Breast epithelium (tissue), 4 donors: ENCODE results near the gene PDIA5. TPM values are rescaled to one million over a fixed set of nuclear protein-coding genes. Genes with fewer than 3 reads are reported as not detected.

Source experiments
- DNase-seq, 2 donors: peaks; one replicate each; pipeline ENCODE4 v3.0.0-alpha.2; 2019; ENCODE audit warnings: low spot score in 2 of 2
- H3K27ac ChIP-seq, 2 donors: fragments of 200-600 bp; sonication (generic) in 1 of 2; one replicate each; pipeline ENCODE4 v1.5.1; 2016 to 2019; ENCODE audit warnings: mild to moderate bottlenecking in 1 of 2
- H3K27me3 ChIP-seq, 2 donors: fragments of 200-600 bp; sonication (generic) in 1 of 2; one replicate each; pipeline versions ENCODE4 v1.5.1 to v1.6.0; 2017 to 2019; ENCODE audit warnings: control low read depth in 1 of 2, mild to moderate bottlenecking in 1 of 2
- H3K36me3 ChIP-seq: fragments of 200-600 bp; one replicate; pipeline ENCODE4 v1.5.1; 2019
- H3K4me1 ChIP-seq, 2 donors: fragments of 200-600 bp; sonication (generic); one replicate each; pipeline ENCODE4 v1.5.1; 2016 to 2019; ENCODE audit warnings: control low read depth in 1 of 2
- H3K4me3 ChIP-seq, 3 donors: fragments of 200-600 bp; sonication (generic); 1 replicate in 2 of 3; 2 replicates in 1 of 3; pipeline ENCODE4 v1.5.1; 2016 to 2019; ENCODE audit warnings: mild to moderate bottlenecking in 3 of 3, moderate library complexity in 2 of 3
- H3K9me3 ChIP-seq, 2 donors: fragments of 200-600 bp; sonication (generic) in 1 of 2; one replicate each; pipeline ENCODE4 v1.5.1; 2016 to 2019; ENCODE audit warnings: control low read depth in 1 of 2
- POLR2A ChIP-seq: fragments of 450-650 bp; IDR thresholded peaks from one replicate; pipeline ENCODE4 v1.6.1; 2016; ENCODE audit warnings: antibody characterized with exemption, mild to moderate bottlenecking, moderate library complexity
- POLR2AphosphoS5 ChIP-seq, 3 donors: sonication (generic); formaldehyde crosslinking; IDR thresholded peaks; one replicate each; pipeline ENCODE4 v1.6.1; 2017; ENCODE audit warnings: antibody characterized with exemption in 3 of 3
- intact Hi-C: fragments of 100-400 bp; cut with DNase I; formaldehyde crosslinking; loops from one replicate; pipeline ENCODE4 v1.15.1; 2023; ENCODE audit warnings: low total_unique reads
- total RNA-seq, 3 donors: library from RNA; depleted of rRNA; stranded (reverse); fragments of >200 nt; gene quantifications; one replicate each; pipeline ENCODE4 v1.1.0, GENCODE V29; 2016
- TF ChIP-seq, protein P1 (sequence below), 3 donors: fragments of 450-650 bp; IDR thresholded peaks; one replicate each; pipeline ENCODE4 v1.5.1; 2016 to 2017; ENCODE audit warnings: antibody characterized with exemption in 3 of 3, mild to moderate bottlenecking in 3 of 3, moderate library complexity in 3 of 3

PDIA5 gene
- total RNA-seq, 3 donors from 2014 or later, result 10.7 to 26.5 (median 11.0) TPM

DNA sequence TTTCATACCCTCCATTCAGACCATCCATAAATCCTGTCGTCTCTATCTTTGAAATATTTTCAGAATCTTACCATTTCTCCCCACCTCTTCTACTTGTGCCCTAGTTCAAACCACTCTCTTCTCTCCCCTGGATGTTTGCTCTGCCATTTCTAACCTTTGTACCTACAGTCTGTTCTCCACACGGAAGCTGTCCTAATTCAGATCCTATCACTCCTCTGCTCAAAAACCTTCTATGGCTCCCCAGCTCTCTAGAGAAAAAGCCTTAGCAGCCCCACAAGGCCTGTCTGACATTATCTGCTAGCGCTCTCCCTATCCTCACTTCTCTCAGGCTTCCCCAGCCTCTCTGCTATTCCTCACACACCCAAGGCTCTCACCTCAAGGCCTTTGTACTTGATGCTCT is 34.8 kb upstream of the PDIA5 start:
- Histone ChIP-seq H3K27ac (no peak overlapping the region), H3K27me3 (peaks cover 3 to 20% of the 10 kb centered on the region in 2 donors), H3K36me3 (no peaks in the 10 kb centered on the region), H3K4me1 (peaks cover 3 to 4% of the 10 kb centered on the region in 2 donors), H3K4me3 (no peak overlapping the region), H3K9me3 (no peaks in the 10 kb centered on the region)
- intact Hi-C loops, result loop anchor here (10.0 kb wide), 1 partner anchor 387 kb away; no protein-coding TSS in a partner anchor
- no peak for DNase-seq
- no peak for TF ChIP-seq POLR2A
- TF ChIP-seq, protein P1, sequence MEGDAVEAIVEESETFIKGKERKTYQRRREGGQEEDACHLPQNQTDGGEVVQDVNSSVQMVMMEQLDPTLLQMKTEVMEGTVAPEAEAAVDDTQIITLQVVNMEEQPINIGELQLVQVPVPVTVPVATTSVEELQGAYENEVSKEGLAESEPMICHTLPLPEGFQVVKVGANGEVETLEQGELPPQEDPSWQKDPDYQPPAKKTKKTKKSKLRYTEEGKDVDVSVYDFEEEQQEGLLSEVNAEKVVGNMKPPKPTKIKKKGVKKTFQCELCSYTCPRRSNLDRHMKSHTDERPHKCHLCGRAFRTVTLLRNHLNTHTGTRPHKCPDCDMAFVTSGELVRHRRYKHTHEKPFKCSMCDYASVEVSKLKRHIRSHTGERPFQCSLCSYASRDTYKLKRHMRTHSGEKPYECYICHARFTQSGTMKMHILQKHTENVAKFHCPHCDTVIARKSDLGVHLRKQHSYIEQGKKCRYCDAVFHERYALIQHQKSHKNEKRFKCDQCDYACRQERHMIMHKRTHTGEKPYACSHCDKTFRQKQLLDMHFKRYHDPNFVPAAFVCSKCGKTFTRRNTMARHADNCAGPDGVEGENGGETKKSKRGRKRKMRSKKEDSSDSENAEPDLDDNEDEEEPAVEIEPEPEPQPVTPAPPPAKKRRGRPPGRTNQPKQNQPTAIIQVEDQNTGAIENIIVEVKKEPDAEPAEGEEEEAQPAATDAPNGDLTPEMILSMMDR (IDR thresholded peaks at IDR 0.05), result no peak
- no peak for TF ChIP-seq POLR2AphosphoS5 (IDR thresholded peaks at IDR 0.05)

DNA sequence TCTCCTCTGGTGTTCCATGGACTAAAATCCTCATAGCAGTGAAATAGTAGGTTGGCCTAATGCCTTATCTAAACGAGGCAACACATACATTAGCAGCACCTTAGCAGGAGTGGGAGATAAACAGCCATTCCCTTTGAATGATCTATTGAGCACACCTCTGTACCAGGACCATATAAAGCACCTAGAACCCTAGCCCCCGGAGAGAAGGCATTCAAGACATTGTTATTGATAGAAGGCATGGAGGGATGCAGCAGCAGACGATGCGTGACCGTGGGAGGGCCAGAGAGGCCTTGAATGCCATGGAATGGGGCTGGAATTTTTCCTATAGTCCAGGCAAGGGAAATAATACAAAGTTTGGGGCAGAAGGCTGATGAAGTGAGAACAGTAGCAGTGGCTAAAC is 32.7 kb upstream of the PDIA5 start:
- Histone ChIP-seq H3K27ac (no peak overlapping the region), H3K36me3 (no peaks in the 10 kb centered on the region), H3K9me3 (no peaks in the 10 kb centered on the region), H3K4me1 (no peaks in the 10 kb centered on the region), H3K4me3 (no peak overlapping the region), H3K27me3 (peaks cover 0 to 7% of the 10 kb centered on the region in 2 donors)
- no peak for DNase-seq
- TF ChIP-seq, protein P1 (IDR thresholded peaks at IDR 0.05), result no peak
- TF ChIP-seq POLR2AphosphoS5 (IDR thresholded peaks at IDR 0.05), result no peak
- no peak for TF ChIP-seq POLR2A
- intact Hi-C loops, result loop anchor here (10.0 kb wide), 1 partner anchor 389 kb away; no protein-coding TSS in a partner anchor

DNA sequence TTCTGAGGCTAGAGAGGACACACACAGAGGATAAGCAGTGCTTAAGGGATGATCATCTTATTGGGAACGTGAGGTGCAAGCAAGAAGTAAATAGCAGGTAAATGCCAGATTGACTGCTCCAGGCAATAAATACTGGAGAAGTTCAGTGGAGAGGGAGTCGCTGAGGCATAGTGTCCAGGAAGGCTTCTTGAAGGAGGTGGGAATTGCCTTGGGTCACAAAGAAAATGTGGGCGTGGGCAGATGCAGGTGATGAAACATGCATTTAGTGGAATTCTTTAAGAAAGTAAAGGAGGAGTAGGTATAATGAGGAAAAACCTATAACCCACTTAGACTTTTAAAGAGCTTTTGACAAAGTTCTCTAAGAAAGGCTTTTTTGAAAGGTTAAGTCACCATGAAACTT is 31.8 kb upstream of the PDIA5 start:
- H3K4me3 ChIP-seq, result no peak overlapping the region
- TF ChIP-seq POLR2AphosphoS5 (IDR thresholded peaks at IDR 0.05), result no peak
- no peak for TF ChIP-seq POLR2A
- H3K4me1 ChIP-seq, result no peaks in the 10 kb centered on the region
- intact Hi-C loops, result loop anchor here (5.0 to 10.0 kb wide), 2 partner anchors 390 to 568 kb away; no protein-coding TSS in a partner anchor
- H3K27me3 ChIP-seq, result no peaks in the 10 kb centered on the region
- no peak overlapping the region for H3K27ac ChIP-seq
- no peaks in the 10 kb centered on the region for H3K9me3 ChIP-seq
- no peaks in the 10 kb centered on the region for H3K36me3 ChIP-seq
- no peak for DNase-seq

DNA sequence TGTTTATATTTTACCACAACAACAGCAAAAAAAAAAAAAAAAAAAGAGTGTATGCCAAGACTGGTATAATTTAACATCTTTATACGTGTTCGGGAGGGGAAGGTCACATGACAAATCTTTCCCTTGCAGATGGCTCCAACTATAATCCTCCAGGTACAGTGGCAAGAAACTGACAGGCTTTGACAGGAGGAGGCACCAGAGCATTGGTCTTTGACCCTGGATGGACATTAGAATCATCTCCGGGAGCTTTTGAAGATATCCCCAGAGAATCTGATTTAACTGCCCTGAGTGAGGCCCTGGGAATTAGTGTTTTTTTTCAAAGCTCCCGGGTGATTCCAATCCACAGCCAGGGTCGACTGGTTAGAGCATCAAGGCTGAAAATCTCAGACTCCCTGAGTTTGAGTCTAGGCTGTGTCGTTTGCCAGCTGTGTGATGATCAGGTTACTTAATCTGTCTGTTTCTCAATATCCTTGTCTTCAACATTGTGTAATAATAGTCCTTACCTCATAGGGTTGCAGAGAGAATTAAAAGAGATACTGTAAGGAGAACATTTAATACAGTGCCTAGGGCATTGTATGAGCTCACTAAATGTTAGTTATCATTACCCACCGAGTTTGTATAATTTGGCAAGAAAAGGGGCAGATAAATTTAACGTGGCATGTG is 30.3 kb upstream of the PDIA5 start:
- Histone ChIP-seq H3K9me3 (no peaks in the 10 kb centered on the region), H3K27ac (no peak overlapping the region), H3K27me3 (no peaks in the 10 kb centered on the region), H3K4me1 (no peaks in the 10 kb centered on the region), H3K4me3 (no peak overlapping the region), H3K36me3 (no peaks in the 10 kb centered on the region)
- no peak for DNase-seq
- TF ChIP-seq, protein P1 (IDR thresholded peaks at IDR 0.05), result no peak
- no peak for TF ChIP-seq POLR2A
- no peak for TF ChIP-seq POLR2AphosphoS5 (IDR thresholded peaks at IDR 0.05)
- intact Hi-C loops, result loop anchor here (5.0 to 10.0 kb wide), 2 partner anchors 392 to 569 kb away; no protein-coding TSS in a partner anchor

DNA sequence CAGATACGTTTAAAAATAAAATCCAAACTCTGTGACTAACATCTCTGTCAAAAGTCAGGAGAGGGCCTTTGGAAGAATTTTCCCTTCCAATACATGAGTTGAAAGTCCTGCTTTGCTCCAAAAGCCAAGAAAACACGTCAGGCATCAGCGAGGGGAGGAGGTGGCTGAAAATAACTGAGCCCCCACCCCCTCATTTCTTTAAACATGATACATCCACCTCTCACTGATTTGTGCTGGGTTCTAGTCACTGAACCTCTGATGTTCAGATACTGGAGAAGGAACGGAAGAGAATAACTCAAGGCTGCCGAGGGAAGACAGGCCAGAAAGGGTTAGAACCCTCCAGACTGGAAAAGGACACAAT is 29.8 kb upstream of the PDIA5 start:
- intact Hi-C loops, result loop anchor here (5.0 to 10.0 kb wide), 2 partner anchors 392 to 570 kb away; no protein-coding TSS in a partner anchor

More for the DNA sequence above, 29.8 kb upstream of the PDIA5 start:
- TF ChIP-seq, protein P1 (IDR thresholded peaks at IDR 0.05), result no peak
- TF ChIP-seq POLR2A, result no peak
- TF ChIP-seq POLR2AphosphoS5 (IDR thresholded peaks at IDR 0.05), result no peak
- H3K27ac ChIP-seq, result no peak overlapping the region
- no peaks in the 10 kb centered on the region for H3K36me3 ChIP-seq
- H3K27me3 ChIP-seq, result no peaks in the 10 kb centered on the region
- H3K9me3 ChIP-seq, result no peaks in the 10 kb centered on the region
- DNase-seq, result no peak
- H3K4me1 ChIP-seq, result no peaks in the 10 kb centered on the region
- no peak overlapping the region for H3K4me3 ChIP-seq
